ENCODE measurements around the gene MXD3.

Gene MXD3

GRCh38 chr5:177354711-177355110, 43.0 kb upstream of the MXD3 start:
- no peak overlapping the region for H3K4me3 ChIP-seq (ENCODE audit: low read depth, low read length)
- no peaks in the 10 kb centered on the region for H3K36me3 ChIP-seq (ENCODE audit: control insufficient read depth, insufficient read depth, low read length)
- no peaks in the 10 kb centered on the region for H3K27me3 ChIP-seq (ENCODE audit: control insufficient read depth, insufficient read depth, low read length)
- H3K27ac ChIP-seq (ENCODE audit: low read depth, low read length), result no peak overlapping the region
- peaks cover 6% of the 10 kb centered on the region; the same call in 1 of the 2 replicates for H3K4me1 ChIP-seq (ENCODE audit: control insufficient read depth, insufficient read depth, low read length)
- H3K9ac ChIP-seq (ENCODE audit: low read depth, low read length), result no peak overlapping the region
- H3K9me3 ChIP-seq (ENCODE audit: control insufficient read depth, insufficient read depth, low read length), result no peaks in the 10 kb centered on the region

DNA sequence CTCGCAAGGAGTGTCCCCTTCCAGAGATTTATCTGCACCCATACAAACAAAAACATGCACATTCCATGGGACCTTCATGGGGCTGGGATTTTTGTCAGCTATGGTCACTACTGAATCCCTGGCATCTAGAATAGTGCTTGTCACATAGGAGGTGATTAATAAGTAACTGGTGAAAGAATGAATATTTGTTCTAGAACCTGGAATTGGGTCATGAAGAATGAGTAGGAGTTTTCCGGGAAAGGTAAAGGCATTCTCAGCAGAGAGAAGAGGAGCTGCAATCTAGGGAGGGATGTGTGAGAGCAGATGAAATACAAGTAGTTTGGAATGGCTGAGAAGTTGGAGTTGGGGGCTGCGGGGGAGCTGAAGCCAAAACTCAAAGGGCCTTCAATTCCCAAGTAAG, 42.6 kb upstream of the MXD3 start:
- Histone ChIP-seq H3K27me3 (ENCODE audit: control insufficient read depth, insufficient read depth, low read length) (no peaks in the 10 kb centered on the region), H3K9ac (ENCODE audit: low read depth, low read length) (no peak overlapping the region), H3K9me3 (ENCODE audit: control insufficient read depth, insufficient read depth, low read length) (no peaks in the 10 kb centered on the region), H3K4me1 (ENCODE audit: control insufficient read depth, insufficient read depth, low read length) (peaks cover 6% of the 10 kb centered on the region; the same call in 1 of the 2 replicates), H3K27ac (ENCODE audit: low read depth, low read length) (no peak overlapping the region), H3K4me3 (ENCODE audit: low read depth, low read length) (no peak overlapping the region), H3K36me3 (ENCODE audit: control insufficient read depth, insufficient read depth, low read length) (peaks cover 2% of the 10 kb centered on the region)

DNA sequence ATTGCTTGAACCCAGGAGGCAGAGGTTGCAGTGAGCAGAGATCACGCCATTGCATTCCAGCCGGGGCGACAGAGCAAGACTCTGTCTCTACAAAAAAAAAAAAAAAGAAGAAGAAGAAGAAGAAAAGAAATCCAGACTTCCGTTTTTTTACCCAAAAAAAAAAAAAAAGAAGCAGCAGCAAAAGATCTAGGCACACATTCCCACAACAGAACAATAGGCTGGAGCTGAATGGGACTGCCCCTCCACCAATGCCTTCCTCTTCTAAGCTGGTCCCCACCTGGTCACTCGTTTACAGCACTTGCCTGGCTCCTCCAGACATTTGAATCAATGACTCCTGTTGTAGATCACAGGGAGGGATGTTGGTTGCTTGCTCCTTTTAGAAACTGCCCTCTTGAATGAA, 41.4 kb upstream of the MXD3 start:
- H3K4me1 ChIP-seq (ENCODE audit: control insufficient read depth, insufficient read depth, low read length), result peaks cover 6% of the 10 kb centered on the region; the same call in 1 of the 2 replicates
- no peaks in the 10 kb centered on the region for H3K9me3 ChIP-seq (ENCODE audit: control insufficient read depth, insufficient read depth, low read length)
- H3K9ac ChIP-seq (ENCODE audit: low read depth, low read length), result no peak overlapping the region
- H3K4me3 ChIP-seq (ENCODE audit: low read depth, low read length), result no peak overlapping the region
- H3K36me3 ChIP-seq (ENCODE audit: control insufficient read depth, insufficient read depth, low read length), result peaks cover 8% of the 10 kb centered on the region
- no peaks in the 10 kb centered on the region for H3K27me3 ChIP-seq (ENCODE audit: control insufficient read depth, insufficient read depth, low read length)
- no peak overlapping the region for H3K27ac ChIP-seq (ENCODE audit: low read depth, low read length)

DNA sequence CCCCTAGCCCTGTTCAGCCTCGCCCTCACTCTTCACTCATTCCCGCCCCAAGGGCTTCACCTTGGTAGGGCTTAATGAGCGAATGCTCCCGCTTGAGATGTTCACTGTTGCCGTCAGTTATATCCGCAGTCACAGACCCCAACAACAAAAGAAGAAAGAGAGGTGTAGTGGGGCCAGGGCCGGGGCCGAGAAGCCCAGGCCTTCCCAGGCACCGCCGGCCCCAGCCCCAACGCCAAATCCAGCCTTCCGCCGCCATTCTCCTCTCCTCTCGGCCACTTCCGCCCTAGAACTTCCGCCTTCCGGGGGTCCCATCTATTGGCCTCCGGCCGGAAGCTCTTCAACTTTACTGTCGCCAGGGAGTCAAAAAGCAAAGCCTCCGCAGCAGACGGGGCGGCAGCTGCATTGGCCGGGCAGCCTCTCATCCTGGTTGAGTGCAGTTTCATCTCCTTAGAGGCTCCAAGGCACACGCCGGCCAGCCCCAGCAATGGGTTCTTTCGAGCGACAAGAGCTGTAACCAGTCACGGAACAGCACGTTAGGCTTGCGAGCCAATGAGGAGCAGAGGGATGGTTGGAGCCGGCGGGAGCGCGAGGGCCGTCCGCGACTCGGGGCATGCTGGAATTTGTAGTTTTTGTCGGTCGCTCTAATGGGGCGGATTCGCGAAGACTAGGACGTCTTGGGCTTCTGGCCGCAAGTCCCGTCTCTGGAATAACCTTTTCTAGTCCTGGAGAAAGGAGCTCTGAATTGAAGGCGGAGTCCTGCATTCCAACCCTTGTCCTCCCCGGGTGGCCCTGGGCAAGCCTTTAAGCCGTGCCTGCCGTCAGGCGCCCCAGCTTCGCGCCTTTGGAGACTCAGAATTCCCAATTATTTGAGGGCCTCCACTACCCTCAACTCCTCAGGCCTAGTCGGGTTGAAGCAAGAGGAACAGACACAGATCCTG, 40.0 kb upstream of the MXD3 start, which contains the start of gene LMAN2:
TSS of gene LMAN2 (minus strand) at position 277 of the 938 bp plus-strand sequence. CDS start at position 256, 21 bp downstream.
- Histone ChIP-seq H3K27ac (ENCODE audit: low read depth, low read length) (peak within 1 kb of the TSS; percentile 99), H3K9me3 (ENCODE audit: control insufficient read depth, insufficient read depth, low read length) (no peaks in the 10 kb centered on the region), H3K27me3 (ENCODE audit: control insufficient read depth, insufficient read depth, low read length) (no peaks in the 10 kb centered on the region), H3K36me3 (ENCODE audit: control insufficient read depth, insufficient read depth, low read length) (peaks cover 22% of the 10 kb centered on the region), H3K9ac (ENCODE audit: low read depth, low read length) (peak within 1 kb of the TSS; percentile 96), H3K4me3 (ENCODE audit: low read depth, low read length) (peak within 1 kb of the TSS; percentile 84), H3K4me1 (ENCODE audit: control insufficient read depth, insufficient read depth, low read length) (peaks cover 6% of the 10 kb centered on the region; the same call in 1 of the 2 replicates)

DNA sequence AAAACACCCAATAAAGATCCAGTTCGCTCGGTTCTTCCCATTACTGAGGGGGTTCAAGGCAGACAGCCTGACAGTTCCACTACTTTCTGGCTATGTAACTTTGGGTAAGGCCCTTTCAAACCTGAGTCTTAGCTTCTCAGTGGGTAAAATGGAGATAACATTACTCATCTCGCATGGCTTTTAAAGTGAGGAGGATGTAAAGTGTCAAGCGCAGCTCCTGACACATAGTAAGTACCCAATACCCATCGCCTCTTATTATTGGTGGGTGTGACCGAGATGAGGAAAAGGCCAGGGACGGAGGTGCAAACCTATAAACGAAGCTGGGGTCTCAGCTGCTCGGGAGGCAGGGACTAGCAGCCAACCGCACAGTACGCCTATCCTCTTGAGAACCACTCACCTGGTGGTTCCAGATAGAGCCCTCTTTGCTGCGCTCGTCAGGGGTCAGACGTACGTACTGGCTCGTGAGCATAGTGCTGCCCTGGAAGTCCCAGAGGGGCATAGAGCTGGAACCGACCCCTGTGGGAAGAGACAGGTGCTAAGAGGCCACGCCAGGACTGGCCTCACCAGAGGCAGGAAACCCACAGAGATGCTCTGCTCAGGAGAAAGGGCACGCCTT, 39.2 kb upstream of the MXD3 start:
- Histone ChIP-seq H3K4me1 (ENCODE audit: control insufficient read depth, insufficient read depth, low read length) (peaks cover 6% of the 10 kb centered on the region; the same call in 1 of the 2 replicates), H3K36me3 (ENCODE audit: control insufficient read depth, insufficient read depth, low read length) (peaks cover 26% of the 10 kb centered on the region), H3K9me3 (ENCODE audit: control insufficient read depth, insufficient read depth, low read length) (no peaks in the 10 kb centered on the region), H3K27me3 (ENCODE audit: control insufficient read depth, insufficient read depth, low read length) (no peaks in the 10 kb centered on the region), H3K27ac (ENCODE audit: low read depth, low read length) (peak overlapping the region; percentile 99), H3K9ac (ENCODE audit: low read depth, low read length) (peak overlapping the region; percentile 96), H3K4me3 (ENCODE audit: low read depth, low read length) (peak overlapping the region; percentile 84)

- H3K27me3 ChIP-seq (ENCODE audit: control insufficient read depth, insufficient read depth, low read length), result no peaks in the 10 kb centered on the region
- peaks cover 6% of the 10 kb centered on the region; the same call in 1 of the 2 replicates for H3K4me1 ChIP-seq (ENCODE audit: control insufficient read depth, insufficient read depth, low read length)
- H3K9me3 ChIP-seq (ENCODE audit: control insufficient read depth, insufficient read depth, low read length), result no peaks in the 10 kb centered on the region
- H3K4me3 ChIP-seq (ENCODE audit: low read depth, low read length), result no peak overlapping the region; the same call in 1 of the 2 replicates
- H3K36me3 ChIP-seq (ENCODE audit: control insufficient read depth, insufficient read depth, low read length), result peaks cover 26% of the 10 kb centered on the region
- H3K27ac ChIP-seq (ENCODE audit: low read depth, low read length), result no peak overlapping the region
- no peak overlapping the region for H3K9ac ChIP-seq (ENCODE audit: low read depth, low read length)
Measured at GRCh38 chr5:177349762-177350161, 38.1 kb upstream of the MXD3 start.

DNA sequence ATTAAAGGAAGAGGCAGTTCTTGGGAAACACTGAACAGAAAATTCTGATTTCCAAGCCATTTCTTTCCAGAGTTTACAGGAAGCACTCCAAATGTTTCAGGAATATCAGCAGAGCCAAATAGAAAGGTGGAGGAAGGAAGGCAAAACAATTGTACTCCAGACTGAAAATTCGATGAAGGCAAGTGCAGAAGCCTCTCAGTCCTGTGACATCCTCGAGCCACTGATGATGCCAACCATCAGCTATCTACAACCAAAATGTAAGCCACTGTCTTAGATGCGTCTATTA, 37.6 kb upstream of the MXD3 start:
- H3K27me3 ChIP-seq (ENCODE audit: control insufficient read depth, insufficient read depth, low read length), result no peaks in the 10 kb centered on the region
- no peak overlapping the region for H3K4me3 ChIP-seq (ENCODE audit: low read depth, low read length)
- no peaks in the 10 kb centered on the region for H3K9me3 ChIP-seq (ENCODE audit: control insufficient read depth, insufficient read depth, low read length)
- H3K36me3 ChIP-seq (ENCODE audit: control insufficient read depth, insufficient read depth, low read length), result peaks cover 26% of the 10 kb centered on the region
- peaks cover 6% of the 10 kb centered on the region; the same call in 1 of the 2 replicates for H3K4me1 ChIP-seq (ENCODE audit: control insufficient read depth, insufficient read depth, low read length)
- no peak overlapping the region for H3K27ac ChIP-seq (ENCODE audit: low read depth, low read length)
- no peak overlapping the region for H3K9ac ChIP-seq (ENCODE audit: low read depth, low read length)

GRCh38 chr5:177347699-177348098, 36.0 kb upstream of the MXD3 start:
- Histone ChIP-seq H3K27ac (ENCODE audit: low read depth, low read length) (no peak overlapping the region), H3K27me3 (ENCODE audit: control insufficient read depth, insufficient read depth, low read length) (no peaks in the 10 kb centered on the region), H3K36me3 (ENCODE audit: control insufficient read depth, insufficient read depth, low read length) (peaks cover 31% of the 10 kb centered on the region), H3K4me3 (ENCODE audit: low read depth, low read length) (no peak overlapping the region), H3K4me1 (ENCODE audit: control insufficient read depth, insufficient read depth, low read length) (peaks cover 6% of the 10 kb centered on the region; the same call in 1 of the 2 replicates), H3K9me3 (ENCODE audit: control insufficient read depth, insufficient read depth, low read length) (no peaks in the 10 kb centered on the region), H3K9ac (ENCODE audit: low read depth, low read length) (no peak overlapping the region)

DNA sequence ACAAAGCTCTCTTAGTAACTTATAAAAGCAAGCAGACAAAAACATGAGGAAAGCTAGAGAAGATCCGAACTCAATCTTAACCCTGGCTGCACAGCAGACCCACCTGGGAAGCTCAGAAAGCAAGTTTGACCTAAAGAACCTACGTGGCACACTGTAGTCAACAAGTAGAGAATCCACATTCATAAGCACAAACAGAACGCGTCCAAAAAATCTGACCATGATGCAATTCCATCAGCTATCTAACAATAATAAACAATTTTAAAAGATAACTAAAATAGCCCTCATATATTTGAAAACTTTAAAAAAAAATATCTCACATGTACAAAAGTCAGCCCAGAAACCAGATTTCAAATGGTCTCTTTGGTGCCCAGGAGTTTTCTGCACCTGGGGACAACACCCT, 35.1 kb upstream of the MXD3 start:
- Histone ChIP-seq H3K9me3 (ENCODE audit: control insufficient read depth, insufficient read depth, low read length) (no peaks in the 10 kb centered on the region), H3K36me3 (ENCODE audit: control insufficient read depth, insufficient read depth, low read length) (peaks cover 33% of the 10 kb centered on the region), H3K4me3 (ENCODE audit: low read depth, low read length) (no peak overlapping the region), H3K4me1 (ENCODE audit: control insufficient read depth, insufficient read depth, low read length) (peaks cover 6% of the 10 kb centered on the region; the same call in 1 of the 2 replicates), H3K27ac (ENCODE audit: low read depth, low read length) (no peak overlapping the region), H3K9ac (ENCODE audit: low read depth, low read length) (no peak overlapping the region), H3K27me3 (ENCODE audit: control insufficient read depth, insufficient read depth, low read length) (no peaks in the 10 kb centered on the region)

DNA sequence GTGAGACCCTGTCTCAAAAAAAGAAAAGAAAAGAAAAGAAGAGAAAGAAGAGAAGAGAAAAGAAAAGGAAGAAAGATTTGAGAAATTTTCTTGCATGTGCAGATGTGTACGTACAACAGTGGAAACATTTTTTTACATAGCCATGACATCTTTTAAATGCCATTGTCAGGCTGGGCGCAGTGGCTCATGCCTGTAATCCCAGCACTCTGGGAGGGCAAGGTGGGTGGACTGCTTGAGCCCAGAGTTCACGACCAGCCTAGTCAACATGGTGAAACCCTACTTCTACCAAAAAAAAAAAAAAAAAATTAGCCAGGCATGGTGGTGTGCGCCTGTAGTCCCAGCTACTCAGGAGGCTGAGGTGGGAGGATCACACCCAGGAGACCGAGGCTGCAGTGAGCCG, 33.2 kb upstream of the MXD3 start:
- Histone ChIP-seq H3K4me1 (ENCODE audit: control insufficient read depth, insufficient read depth, low read length) (no peaks in the 10 kb centered on the region), H3K27me3 (ENCODE audit: control insufficient read depth, insufficient read depth, low read length) (no peaks in the 10 kb centered on the region), H3K4me3 (ENCODE audit: low read depth, low read length) (no peak overlapping the region), H3K9me3 (ENCODE audit: control insufficient read depth, insufficient read depth, low read length) (no peaks in the 10 kb centered on the region), H3K27ac (ENCODE audit: low read depth, low read length) (no peak overlapping the region), H3K9ac (ENCODE audit: low read depth, low read length) (no peak overlapping the region), H3K36me3 (ENCODE audit: control insufficient read depth, insufficient read depth, low read length) (peaks cover 40% of the 10 kb centered on the region)

- Histone ChIP-seq H3K27me3 (ENCODE audit: control insufficient read depth, insufficient read depth, low read length) (no peaks in the 10 kb centered on the region), H3K36me3 (ENCODE audit: control insufficient read depth, insufficient read depth, low read length) (peaks cover 40% of the 10 kb centered on the region), H3K9ac (ENCODE audit: low read depth, low read length) (no peak overlapping the region), H3K4me1 (ENCODE audit: control insufficient read depth, insufficient read depth, low read length) (no peaks in the 10 kb centered on the region), H3K9me3 (ENCODE audit: control insufficient read depth, insufficient read depth, low read length) (no peaks in the 10 kb centered on the region), H3K4me3 (ENCODE audit: low read depth, low read length) (no peak overlapping the region), H3K27ac (ENCODE audit: low read depth, low read length) (no peak overlapping the region)
Measured at GRCh38 chr5:177343777-177344176, 32.1 kb upstream of the MXD3 start.
